ENCODE data around the gene UBA7.
"Not testable (repeated sequence)": the region's sequence is repeated elsewhere in the genome, so short reads cannot be mapped to it uniquely, and the experiment has no call there.

UBA7 gene, protein sequence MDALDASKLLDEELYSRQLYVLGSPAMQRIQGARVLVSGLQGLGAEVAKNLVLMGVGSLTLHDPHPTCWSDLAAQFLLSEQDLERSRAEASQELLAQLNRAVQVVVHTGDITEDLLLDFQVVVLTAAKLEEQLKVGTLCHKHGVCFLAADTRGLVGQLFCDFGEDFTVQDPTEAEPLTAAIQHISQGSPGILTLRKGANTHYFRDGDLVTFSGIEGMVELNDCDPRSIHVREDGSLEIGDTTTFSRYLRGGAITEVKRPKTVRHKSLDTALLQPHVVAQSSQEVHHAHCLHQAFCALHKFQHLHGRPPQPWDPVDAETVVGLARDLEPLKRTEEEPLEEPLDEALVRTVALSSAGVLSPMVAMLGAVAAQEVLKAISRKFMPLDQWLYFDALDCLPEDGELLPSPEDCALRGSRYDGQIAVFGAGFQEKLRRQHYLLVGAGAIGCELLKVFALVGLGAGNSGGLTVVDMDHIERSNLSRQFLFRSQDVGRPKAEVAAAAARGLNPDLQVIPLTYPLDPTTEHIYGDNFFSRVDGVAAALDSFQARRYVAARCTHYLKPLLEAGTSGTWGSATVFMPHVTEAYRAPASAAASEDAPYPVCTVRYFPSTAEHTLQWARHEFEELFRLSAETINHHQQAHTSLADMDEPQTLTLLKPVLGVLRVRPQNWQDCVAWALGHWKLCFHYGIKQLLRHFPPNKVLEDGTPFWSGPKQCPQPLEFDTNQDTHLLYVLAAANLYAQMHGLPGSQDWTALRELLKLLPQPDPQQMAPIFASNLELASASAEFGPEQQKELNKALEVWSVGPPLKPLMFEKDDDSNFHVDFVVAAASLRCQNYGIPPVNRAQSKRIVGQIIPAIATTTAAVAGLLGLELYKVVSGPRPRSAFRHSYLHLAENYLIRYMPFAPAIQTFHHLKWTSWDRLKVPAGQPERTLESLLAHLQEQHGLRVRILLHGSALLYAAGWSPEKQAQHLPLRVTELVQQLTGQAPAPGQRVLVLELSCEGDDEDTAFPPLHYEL

GRCh38 chr3:49813497-49814174 lies at the start of gene UBA7:
TSS of gene UBA7 (minus strand) at chr3:49813953. CDS start at chr3:49813787, 166 bp downstream.
- DNase-seq: peak; percentile 81

DNA sequence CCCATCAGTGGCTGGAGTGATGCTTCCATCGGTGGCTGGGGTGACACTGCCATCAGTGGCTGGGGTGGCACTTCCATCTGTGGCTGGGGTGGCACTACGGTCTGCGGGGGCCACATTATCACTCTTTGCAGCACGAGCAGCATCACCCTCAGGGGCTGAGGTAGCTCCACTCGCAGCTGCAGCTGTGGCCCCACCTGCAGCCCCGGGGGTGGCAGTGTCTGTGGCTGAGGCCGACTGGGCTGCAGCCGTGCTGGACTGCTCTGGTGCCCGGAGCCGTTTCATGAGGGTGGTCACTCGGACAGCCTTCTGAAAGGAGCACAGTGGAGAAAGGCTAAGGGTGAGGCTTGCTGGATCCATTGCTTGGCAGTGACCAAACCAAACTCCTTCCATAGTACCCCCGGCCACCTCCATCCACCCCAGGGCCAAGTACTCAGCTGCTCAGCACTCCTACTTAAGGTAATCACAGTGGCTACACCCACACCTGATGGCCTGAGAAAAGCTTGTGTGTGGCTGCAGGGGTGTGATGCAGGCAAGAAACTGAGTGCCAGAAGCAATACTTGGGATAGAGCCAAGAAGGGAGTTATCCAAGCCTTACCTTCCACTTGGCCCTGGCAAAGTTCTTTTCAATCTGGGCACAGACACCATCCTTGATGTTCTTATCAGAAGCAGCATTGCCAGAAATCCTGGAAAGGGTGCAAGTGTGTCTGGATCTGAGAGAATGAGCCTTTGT lies 46.0 kb upstream of the UBA7 start:
- DNase-seq: no peak

DNA sequence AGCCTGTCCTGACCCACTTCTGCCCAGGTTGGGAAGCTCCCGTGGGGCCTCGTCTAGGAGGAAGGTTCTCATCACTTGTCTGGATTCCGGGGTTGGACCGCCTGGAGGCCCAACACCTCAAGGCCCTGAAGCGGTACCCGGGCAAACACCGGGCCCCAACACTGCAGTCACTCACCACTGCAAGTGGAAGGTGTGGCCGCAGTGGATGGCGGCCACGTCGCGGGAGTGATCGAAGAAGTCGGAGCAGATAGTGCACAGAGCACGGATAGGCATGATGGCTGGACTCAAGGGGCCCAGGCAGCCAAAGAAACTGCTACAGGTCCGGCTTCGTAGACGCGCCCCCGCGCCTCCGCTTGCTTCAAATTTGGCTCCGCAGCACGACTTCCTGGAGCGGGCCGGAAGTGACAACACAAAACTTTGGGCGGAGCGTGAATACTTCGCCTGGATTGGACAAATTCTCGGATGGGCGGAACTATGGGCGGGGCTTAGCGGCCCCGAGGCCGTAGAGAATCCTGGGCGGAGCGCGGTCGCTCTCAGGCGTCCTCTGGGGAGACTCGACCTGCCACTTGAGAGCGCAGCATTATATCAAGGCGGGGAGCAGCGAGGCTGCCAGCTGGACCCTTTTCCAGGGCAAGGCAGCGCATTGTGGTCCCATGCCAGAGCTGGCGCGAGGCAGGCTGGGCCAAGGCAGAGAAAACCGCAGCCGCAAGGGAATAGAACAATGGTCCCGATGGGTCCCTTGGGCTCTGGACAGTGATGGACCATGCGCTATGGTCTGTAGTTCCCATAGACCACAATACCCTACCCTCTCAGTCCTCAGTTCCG lies 42.6 kb upstream of the UBA7 start, which contains the start of gene TRAIP:
TRAIP (minus strand) TSS at position 384 of the 825 bp plus-strand sequence; CDS start at position 273, 111 bp downstream.
- DNase-seq: peak; percentile 98

- DNase-seq: no peak
Observed at GRCh38 chr3:49855662-49856061, 41.9 kb upstream of the UBA7 start.

GRCh38 chr3:49845694-49846093 lies 31.9 kb upstream of the UBA7 start:
- DNase-seq: no peak

DNA sequence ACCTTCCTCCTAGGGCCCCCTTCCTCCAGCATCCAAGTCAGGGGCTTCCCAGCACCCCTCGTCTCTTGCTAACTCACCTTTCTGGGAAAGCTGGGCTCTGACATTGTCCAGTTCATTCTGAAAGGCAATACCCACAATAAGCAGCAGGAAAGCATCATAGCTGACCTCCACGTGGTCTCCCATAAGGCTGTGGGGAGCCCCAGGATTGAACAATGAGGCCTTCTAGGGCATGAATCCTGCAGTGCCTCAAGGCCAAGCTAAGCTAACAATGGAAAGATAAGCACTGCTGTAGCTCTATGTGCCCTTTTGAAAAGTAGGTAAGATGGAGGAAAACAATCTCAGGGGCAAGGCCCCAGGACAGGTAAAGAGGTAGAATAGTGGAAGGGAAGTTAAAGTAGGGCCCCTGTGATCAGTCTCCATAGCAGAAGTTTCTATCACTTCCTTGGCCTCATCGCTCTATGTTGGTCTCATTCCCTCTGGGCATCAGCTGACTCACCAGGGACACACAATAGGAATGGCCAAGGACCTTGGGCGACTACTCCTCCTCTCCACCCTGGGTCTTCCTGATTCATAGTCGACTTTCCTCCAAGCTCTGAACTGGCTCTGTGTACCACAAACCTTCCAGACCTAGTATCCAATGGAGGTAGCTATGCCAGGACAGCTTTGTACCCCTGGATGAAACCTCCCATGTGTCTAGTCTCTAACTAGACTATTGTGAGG lies 30.9 kb upstream of the UBA7 start:
- no peak for DNase-seq

GRCh38 chr3:49842843-49843517 lies 29.2 kb upstream of the UBA7 start:
- DNase-seq: no peak

DNA sequence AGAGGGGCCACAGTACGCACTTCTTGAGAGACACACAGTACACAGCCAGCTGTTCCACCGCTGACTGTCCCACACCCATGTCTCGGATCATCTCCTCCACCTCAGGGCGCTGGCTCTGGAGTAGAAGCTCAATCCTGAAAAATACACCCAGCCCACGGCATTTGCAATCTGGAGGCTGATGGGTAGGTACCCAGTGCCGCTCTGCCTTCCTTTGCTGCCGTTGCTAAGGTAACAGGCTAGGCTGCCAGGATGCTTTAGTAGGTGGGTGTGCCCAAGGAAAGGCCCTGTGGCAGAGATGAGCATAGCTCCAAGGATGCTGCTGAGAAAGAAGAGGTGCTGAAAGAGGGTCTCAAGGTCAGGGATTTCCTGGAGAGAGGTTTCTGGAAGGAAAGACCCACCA lies 28.1 kb upstream of the UBA7 start:
- no peak for DNase-seq

DNA sequence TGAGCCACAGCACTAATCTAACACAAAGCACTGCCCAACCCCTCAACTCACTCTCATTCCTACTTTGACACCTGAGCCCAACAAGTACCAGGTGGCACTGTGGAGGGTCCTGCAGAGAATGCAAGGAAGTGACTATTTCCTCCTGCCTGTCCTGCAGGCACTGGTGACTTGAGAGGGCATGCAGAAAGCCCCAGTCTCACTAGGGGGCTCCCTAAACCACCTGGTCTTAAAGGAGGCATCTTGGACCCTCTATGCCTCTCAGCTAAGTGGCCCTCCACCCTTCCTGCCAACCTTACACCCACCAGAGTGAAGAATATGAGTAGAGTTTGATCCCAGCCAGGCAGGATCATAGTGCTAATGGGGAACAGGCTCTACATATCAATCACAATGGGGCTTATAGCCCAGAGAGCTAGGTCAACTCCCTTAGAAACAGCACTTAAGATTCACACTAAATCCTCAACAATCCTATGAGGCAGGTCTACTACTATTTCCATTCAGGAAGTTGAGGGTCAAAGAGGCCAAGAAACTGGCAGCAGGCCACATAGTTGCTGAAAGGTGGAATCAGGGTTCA lies 27.5 kb upstream of the UBA7 start:
- DNase-seq: peak; percentile 77

DNA sequence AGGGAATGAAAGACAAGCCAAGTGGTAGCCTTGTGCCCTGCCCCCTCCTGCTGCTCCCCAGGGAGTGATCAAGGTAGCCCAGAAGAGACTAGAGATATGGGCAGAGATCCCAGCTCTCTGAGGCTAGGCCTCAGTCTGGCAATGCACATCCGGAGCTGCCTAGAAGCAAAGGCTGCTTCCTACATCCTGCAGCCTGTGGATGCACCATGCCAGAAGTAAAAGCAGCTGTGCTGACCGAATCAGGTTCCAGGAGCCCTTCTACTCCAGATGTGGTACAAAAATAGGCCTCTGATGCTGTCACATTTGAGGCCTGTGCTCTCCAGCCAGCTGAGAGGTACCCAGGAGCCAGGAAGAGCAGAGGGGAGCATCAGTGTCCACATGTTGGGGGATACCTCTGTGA lies 26.6 kb upstream of the UBA7 start:
- no peak for DNase-seq

GRCh38 chr3:49839193-49839809 lies 25.5 kb upstream of the UBA7 start:
- DNase-seq: peak; percentile 94

DNA sequence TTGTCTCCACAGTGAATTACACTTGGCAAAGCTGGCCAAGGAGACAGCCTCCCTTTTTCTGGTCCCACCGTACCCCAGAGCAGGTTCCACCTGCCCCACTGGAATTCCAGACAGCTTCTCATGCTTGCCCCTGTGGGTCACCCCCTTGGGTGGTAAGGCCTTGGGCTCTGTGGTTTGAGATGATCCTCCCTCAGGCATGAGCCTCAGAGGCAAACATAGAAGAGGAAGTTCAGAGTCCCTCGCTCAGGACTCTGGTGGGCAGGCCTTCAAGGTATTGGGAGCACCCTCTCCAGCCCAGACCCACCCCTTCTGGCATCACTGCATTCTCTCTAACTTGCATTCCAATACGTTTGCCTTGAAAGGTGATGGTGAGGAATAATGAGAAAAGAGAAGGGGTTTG lies 17.6 kb upstream of the UBA7 start:
- DNase-seq: peak; percentile 53

DNA sequence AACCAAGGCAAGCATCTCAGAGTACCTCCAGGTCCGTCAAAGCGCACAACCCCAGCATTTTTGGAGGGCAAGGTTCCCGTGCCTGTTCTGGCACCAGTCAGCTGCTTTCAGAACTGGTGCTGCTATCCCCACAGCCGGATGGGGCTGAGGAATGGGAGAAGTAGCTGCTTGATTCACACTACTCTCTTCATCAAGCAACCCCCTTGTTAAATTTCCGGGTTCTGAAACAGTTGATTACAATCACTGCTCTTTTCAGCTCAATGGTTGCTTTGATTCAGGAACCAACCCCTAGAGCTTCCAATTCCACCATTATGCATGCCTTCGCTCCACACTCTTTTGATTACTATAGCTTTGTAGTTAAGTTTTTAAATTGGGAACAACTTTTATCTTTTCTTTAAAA lies 12.3 kb upstream of the UBA7 start:
- DNase-seq: no peak

GRCh38 chr3:49823131-49823530 lies 9.4 kb upstream of the UBA7 start:
- DNase-seq: not testable (repeated sequence)

DNA sequence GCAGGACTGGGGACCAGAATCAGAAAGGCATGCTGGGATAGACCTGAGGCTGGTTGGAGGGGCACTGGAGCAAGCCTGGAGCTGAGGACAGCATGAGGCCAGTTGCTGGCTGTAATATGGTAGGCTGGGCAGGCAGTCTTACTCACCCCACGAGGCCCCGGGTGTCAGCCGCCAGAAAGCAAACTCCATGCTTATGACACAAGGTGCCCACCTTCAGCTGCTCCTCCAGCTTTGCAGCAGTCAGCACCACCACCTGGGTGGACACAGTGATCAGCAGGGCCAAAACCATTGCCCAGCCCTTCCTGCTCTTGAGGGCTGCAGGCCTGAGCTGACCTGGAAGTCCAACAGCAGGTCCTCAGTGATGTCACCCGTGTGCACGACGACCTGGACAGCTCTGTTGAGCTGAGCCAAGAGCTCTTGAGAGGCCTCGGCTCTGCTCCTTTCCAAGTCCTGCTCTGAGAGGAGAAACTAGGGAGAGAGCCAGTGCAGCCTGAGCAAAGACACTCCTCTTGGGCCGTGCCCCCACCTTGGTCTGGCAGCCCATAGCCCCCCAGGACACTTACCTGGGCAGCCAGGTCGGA lies 747 bp downstream of the UBA7 start:
- peak; percentile 24 for DNase-seq

- DNase-seq: peak; percentile 69
Observed at GRCh38 chr3:49807431-49808114, 6.2 kb downstream of the UBA7 start.

DNA sequence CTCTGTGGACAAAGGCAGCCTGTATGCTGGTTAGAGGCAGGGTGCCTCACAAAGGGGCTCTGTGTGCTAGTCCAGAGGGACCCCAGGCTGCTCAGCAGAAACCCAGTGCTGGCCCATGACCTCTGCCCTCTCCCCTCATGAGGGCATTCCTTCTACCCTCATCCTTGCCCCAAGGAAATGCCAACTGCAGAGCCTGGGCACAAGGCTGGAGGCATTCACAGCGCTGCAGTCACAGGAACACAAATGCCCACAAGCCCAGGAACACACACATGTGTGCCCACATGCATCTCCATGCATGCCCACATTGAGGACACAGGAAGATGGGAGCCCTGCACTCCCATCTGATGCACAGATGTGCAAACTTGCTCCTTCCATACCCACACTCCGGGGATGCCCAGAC lies 6.9 kb downstream of the UBA7 start:
- peak; percentile 50 for DNase-seq
